Urinary bladder (tissue), 4 donors: ENCODE measurements around the gene ADGRV1. TPM values are rescaled to one million over a fixed set of nuclear protein-coding genes. Genes with fewer than 3 reads are reported as not detected.
"Not testable (repeated sequence)": the region's sequence is repeated elsewhere in the genome, so short reads cannot be mapped to it uniquely, and the experiment has no call there.

ENCODE experiments used
- DNase-seq: peaks from one replicate; pipeline ENCODE4 v3.0.0-alpha.2; 2015; ENCODE audit errors: extremely low spot score
- H3K27ac ChIP-seq: one replicate; pipeline ENCODE4 v1.5.1; 2013; ENCODE audit warnings: low read depth, mild to moderate bottlenecking, moderate library complexity
- H3K36me3 ChIP-seq: one replicate; pipeline ENCODE4 v1.6.1; 2013; ENCODE audit warnings: mild to moderate bottlenecking, moderate library complexity; ENCODE audit not compliant: insufficient read depth
- H3K4me1 ChIP-seq: one replicate; pipeline ENCODE4 v1.6.1; 2013; ENCODE audit warnings: mild to moderate bottlenecking, moderate library complexity; ENCODE audit not compliant: insufficient read depth
- H3K4me3 ChIP-seq: one replicate; pipeline ENCODE4 v1.5.1; 2013; ENCODE audit warnings: low read depth, low read length
- WGBS: extraction: QIAGEN DNeasy Blood & Tissue Kit; methylation state at CpG from one replicate; pipeline ENCODE4 v1.1.7; 2013; 5-methylcytosine and 5-hydroxymethylcytosine counted together
- polyA plus RNA-seq: library from polyadenylated mRNA; stranded (reverse); fragments of 200-250 nt; gene quantifications from one replicate; pipeline ENCODE4 v1.2.3, GENCODE V29; 2013
- total RNA-seq: library from RNA; depleted of rRNA; stranded (reverse); fragments of >200 nt; gene quantifications from one replicate; pipeline ENCODE4 v1.2.3, GENCODE V29; 2014
- donor health status: healthy with polysubstance abuse.
- donor health status: healthy.

The ADGRV1 gene
- total and polyA plus RNA-seq, 2 donors = 4.0 to 6.6 TPM

DNA sequence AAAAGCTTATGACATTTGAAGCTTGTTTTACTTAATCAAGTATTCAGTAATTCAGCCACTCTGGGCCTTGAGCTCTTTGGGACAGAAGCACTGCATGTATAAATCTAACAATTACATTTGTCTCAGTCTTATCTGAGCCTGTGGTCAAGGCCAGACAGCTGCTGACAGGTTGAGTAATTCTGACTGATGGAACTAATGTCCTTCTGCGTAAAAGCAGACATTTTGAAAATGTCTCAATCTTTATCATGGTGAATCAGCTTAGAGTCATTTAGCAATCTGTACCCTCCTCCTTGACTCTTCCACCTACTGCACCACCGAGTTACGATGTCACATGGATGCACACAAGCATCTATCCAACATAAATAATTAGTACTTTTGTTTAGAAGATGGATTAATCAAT is 424.6 kb downstream of the ADGRV1 start:
- no peaks in the 10 kb centered on the region for H3K36me3 ChIP-seq
- no peak for DNase-seq
- H3K4me1 ChIP-seq = no peaks in the 10 kb centered on the region
- WGBS = 61% methylated on average over 3 of the region's 3 CpGs
- no peak overlapping the region for H3K4me3 ChIP-seq
- no peak overlapping the region for H3K27ac ChIP-seq

- no peak for DNase-seq
- H3K4me1 ChIP-seq = no peaks in the 10 kb centered on the region
- no peak overlapping the region for H3K27ac ChIP-seq
- H3K36me3 ChIP-seq = no peaks in the 10 kb centered on the region
- H3K4me3 ChIP-seq = no peak overlapping the region
These were observed 425.1 kb downstream of the ADGRV1 start for GRCh38 chr5:90983711-90984124.

DNA sequence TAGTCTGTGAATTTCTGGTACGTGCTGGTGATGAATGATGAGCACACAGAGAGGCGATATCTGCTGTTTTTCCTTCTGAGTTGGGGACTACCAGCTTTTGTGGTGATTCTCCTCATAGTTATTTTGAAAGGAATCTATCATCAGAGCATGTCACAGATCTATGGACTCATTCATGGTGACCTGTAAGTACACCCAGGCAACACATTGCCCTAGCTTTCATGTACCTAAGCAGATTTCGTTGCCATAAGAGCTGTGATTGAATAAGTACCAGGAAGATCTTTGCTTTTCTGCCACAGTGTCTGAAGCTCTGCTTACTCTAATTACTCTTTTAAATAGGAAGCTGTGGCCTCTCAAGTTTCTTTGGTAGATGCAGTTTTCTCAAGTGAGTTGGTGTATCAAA is 426.7 kb downstream of the ADGRV1 start:
- 92% methylated on average over 3 of the region's 3 CpGs for WGBS
- Histone ChIP-seq H3K4me1 (no peaks in the 10 kb centered on the region), H3K27ac (peak overlapping the region; percentile 18), H3K4me3 (no peak overlapping the region), H3K36me3 (no peaks in the 10 kb centered on the region)
- no peak for DNase-seq

DNA sequence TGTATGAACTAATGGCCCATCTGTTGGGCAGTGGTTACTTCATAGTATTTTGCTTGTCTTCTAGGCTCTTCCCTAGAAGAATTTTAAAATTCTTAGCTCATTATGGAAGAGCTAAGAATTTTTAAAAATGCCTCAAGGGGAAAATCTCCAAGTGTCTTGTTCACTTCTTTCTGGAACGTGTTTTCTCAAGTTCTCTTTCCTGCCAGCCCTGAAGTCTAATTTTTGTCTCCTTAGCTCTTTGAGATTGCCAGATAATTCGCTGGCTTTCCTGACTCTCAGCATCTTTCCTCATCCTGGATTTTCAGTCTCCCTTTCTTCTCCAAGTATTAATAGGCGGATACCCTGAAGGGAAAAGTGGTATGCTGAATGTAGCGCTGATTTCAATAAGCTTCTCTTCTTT is 429.1 kb downstream of the ADGRV1 start:
- Histone ChIP-seq H3K36me3 (no peaks in the 10 kb centered on the region), H3K4me1 (no peaks in the 10 kb centered on the region), H3K27ac (no peak overlapping the region), H3K4me3 (no peak overlapping the region)
- DNase-seq = no peak
- 87% methylated on average over 4 of the region's 4 CpGs for WGBS

DNA sequence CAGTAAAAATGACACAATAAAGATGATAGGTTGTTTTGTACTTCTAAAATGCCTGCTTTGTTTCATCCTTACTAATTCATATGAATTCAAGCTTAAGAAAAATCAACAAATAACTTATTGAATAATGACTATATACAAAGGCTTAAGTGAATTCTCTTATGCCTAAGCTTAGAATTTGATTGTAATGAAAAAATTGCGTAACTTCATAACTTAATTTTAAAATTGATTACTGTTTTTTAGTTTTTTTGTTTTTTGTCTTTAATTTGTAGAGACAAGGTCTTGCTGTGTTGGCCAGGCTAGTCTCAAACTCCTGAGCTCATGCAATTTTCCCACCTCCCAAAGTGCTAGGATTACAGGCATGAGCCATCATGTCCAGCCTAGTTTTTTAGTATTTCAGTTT is 432.6 kb downstream of the ADGRV1 start:
- WGBS = 93% methylated on average over 1 of the region's 1 CpG
- no peaks in the 10 kb centered on the region for H3K36me3 ChIP-seq

GRCh38 chr5:90994796-90995195 is 436.2 kb downstream of the ADGRV1 start:
- no peak overlapping the region for H3K4me3 ChIP-seq
- no peak overlapping the region for H3K27ac ChIP-seq
- H3K36me3 ChIP-seq = no peaks in the 10 kb centered on the region
- no peaks in the 10 kb centered on the region for H3K4me1 ChIP-seq
- no peak for DNase-seq

More for the DNA sequence above, 432.6 kb downstream of the ADGRV1 start:
- Histone ChIP-seq H3K27ac (no peak overlapping the region), H3K4me3 (no peak overlapping the region), H3K4me1 (no peaks in the 10 kb centered on the region)
- DNase-seq = no peak

DNA sequence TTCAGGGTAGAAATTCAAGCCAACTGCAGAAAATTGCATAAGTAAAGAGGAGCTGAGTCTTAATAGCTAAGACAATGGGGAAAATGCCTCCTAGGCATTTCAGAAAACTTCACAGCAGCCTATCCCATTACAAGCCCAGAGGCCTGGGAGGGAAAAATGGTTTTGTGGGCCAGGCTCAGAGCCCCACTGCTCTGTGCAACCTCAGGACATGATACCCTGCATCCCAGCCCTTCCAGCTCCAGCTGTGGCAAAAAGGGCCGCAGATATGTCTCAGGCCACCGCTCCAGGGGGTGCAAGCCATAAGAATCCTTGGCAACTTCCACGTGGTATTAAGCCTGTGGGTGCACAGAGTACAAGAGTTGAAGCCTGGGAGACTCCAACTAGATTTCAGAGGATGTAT is 437.5 kb downstream of the ADGRV1 start:
- no peak for DNase-seq
- Histone ChIP-seq H3K4me3 (no peak overlapping the region), H3K27ac (no peak overlapping the region), H3K4me1 (no peaks in the 10 kb centered on the region), H3K36me3 (peaks cover 2% of the 10 kb centered on the region)
- 90% methylated on average over 3 of the region's 3 CpGs for WGBS

DNA sequence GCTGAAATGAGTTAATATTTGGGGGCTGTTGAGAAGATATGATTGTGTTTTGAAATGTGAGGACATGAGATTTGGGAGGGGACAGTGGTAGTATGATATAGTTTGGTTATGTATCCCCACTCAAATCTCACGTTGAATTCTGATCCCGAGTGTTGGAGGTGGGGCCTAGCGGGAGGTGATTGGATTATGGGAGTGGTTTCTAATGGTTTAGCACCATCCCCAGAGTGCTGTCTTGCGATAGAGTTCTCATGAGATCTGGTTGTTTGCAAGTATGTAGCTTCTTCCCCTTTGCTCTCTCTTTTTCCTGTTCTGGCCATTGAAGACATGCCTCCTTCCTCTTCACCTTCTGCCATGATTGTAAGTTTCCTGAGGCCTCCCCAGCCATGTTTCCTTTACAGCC is 438.5 kb downstream of the ADGRV1 start:
- H3K4me3 ChIP-seq = no peak overlapping the region
- 95% methylated on average over 4 of the region's 4 CpGs for WGBS
- H3K4me1 ChIP-seq = no peaks in the 10 kb centered on the region
- H3K36me3 ChIP-seq = peaks cover 2% of the 10 kb centered on the region
- H3K27ac ChIP-seq = no peak overlapping the region
- no peak for DNase-seq

- Histone ChIP-seq H3K4me1 (no peaks in the 10 kb centered on the region), H3K27ac (no peak overlapping the region), H3K36me3 (peaks cover 2% of the 10 kb centered on the region), H3K4me3 (no peak overlapping the region)
- 72% methylated on average over 1 of the region's 1 CpG for WGBS
- no peak for DNase-seq
These were observed 442.1 kb downstream of the ADGRV1 start for GRCh38 chr5:91000743-91001142.

DNA sequence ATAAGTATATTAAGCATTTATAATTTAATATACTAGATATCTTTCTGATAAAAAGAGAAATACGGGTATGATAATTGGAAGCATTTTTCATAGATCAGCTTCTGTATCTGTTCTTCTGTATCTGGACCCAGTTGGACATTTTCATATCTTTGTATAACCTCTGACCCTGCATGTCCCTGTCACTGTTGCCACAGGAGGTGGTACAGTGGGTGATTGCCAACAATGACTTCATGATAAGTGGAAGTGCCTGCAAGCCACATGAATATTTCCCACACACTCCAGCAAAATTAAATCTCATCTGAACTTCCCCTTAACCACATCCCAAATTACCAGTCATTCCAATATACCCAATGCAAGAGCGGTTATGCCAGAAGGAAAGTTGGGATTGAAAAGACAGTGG is 448.1 kb downstream of the ADGRV1 start:
- Histone ChIP-seq H3K4me1 (no peaks in the 10 kb centered on the region), H3K27ac (no peak overlapping the region), H3K36me3 (no peaks in the 10 kb centered on the region), H3K4me3 (no peak overlapping the region)
- no peak for DNase-seq
- 95% methylated on average over 2 of the region's 2 CpGs for WGBS

DNA sequence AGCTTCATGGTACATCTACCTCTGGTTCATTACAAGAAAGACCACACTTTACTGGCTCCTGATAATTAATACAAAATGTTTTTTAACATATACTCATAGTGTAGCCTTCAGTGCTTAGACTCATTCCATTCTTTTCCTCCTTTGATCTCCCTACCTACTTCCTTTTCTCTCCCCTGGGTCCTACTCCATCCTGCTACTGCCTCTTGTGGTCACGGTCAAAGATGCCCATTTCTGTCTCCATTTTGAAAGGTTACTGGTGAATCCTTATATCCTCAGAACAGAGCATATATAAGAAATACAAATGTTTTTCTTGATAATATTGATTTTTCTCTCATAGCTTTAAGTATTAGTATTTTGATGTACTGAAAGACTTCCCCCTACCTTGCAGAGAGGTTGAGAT is 448.7 kb downstream of the ADGRV1 start:
- no peak overlapping the region for H3K27ac ChIP-seq
- WGBS = 95% methylated on average over 1 of the region's 1 CpG
- no peak overlapping the region for H3K4me3 ChIP-seq
- H3K36me3 ChIP-seq = no peaks in the 10 kb centered on the region
- H3K4me1 ChIP-seq = no peaks in the 10 kb centered on the region
- no peak for DNase-seq

DNA sequence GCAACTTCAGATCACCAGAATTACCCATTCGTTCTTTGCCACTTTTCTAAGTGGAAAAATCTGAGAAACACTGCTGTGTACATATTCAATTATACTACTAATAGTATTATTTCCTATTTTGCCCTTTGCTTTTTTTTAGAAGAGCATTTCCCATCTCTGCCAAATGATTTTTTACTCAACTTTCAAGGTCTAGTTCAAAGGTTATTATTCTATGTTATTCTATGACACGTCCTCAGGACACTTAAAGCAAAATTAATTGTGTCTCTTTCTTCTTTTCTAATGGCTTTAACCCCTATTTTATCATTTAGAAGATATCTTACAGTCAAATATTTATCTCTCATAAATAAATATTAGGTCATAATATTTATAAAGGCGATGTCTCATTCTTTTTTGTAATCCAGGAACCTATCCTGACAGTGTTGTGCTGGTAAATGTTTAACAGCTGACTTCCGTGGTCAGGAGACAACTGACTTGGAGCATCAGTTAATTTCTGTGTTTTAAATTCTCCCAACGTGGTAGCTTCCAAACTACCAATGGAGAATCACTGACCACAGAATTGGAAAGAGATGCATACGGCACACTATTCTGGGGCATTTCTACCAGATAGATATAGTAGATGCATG is 449.3 kb downstream of the ADGRV1 start:
- no peak for DNase-seq
- H3K4me3 ChIP-seq = no peak overlapping the region
- no peaks in the 10 kb centered on the region for H3K4me1 ChIP-seq
- 68% methylated on average over 6 of the region's 6 CpGs for WGBS
- H3K36me3 ChIP-seq = no peaks in the 10 kb centered on the region
- H3K27ac ChIP-seq = no peak overlapping the region

GRCh38 chr5:91010090-91010489 is 451.5 kb downstream of the ADGRV1 start:
- Histone ChIP-seq H3K27ac (no peak overlapping the region), H3K36me3 (no peaks in the 10 kb centered on the region), H3K4me1 (no peaks in the 10 kb centered on the region), H3K4me3 (no peak overlapping the region)
- DNase-seq = no peak
- WGBS = 78% methylated on average over 2 of the region's 2 CpGs

GRCh38 chr5:91011029-91011428 is 452.4 kb downstream of the ADGRV1 start:
- 100% methylated on average over 1 of the region's 1 CpG for WGBS
- no peak overlapping the region for H3K27ac ChIP-seq

DNA sequence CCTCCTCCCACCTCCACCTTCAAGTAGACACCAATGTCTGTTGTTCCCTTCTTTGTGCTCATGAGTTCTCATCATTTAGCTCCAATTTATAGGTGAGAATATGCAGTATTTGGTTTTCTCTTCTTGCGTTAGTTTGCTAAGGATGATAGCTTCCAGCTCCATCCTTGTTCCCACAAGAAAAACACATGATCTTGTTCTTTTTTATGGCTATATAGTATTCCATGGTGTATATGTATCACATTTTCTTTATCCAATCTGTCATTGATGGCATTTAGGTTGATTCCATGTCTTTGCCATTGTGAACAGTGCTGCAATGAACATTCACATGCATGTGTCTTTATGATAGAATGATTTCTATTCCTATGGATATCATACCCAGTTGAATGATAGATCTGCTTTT is 454.3 kb downstream of the ADGRV1 start:
- not testable (repeated sequence) for H3K27ac ChIP-seq, DNase-seq, H3K4me3 ChIP-seq, H3K4me1 ChIP-seq, H3K36me3 ChIP-seq
- 100% methylated on average over 1 of the region's 1 CpG for WGBS

More at GRCh38 chr5:91011029-91011428, 452.4 kb downstream of the ADGRV1 start:
- H3K4me3 ChIP-seq = no peak overlapping the region
- no peaks in the 10 kb centered on the region for H3K4me1 ChIP-seq
- DNase-seq = no peak
- no peaks in the 10 kb centered on the region for H3K36me3 ChIP-seq
